ENCODE results near the gene MARCHF6. TPM values are rescaled to one million over a fixed set of nuclear protein-coding genes. Genes with fewer than 3 reads are reported as not detected.

Gene MARCHF6
- polyA plus RNA-seq, 3 donors: 24.0 to 90.1 (median 31.0) TPM

GRCh38 chr5:10354048-10354872 is 765 bp downstream of the MARCHF6 start:
- Mint-ChIP-seq H3K36me3 (peaks cover 2% of the 10 kb centered on the region in 2 donors), H3K4me3 (peak overlapping the region; percentile 100), H3K4me1 (peaks cover 35% of the 10 kb centered on the region), H3K27ac (peak overlapping the region; percentile 93 to 100 (median 98)), H3K9me3 (no peaks in the 10 kb centered on the region), H3K27me3 (ENCODE audit: low read depth in 3 of 3) (peaks cover 0 to 3% (median 0%) of the 10 kb centered on the region in 3 donors)
- Histone ChIP-seq H3K4me3 (replicated peaks in 1 of 3; ENCODE audit: low read depth in 2 of 3, low read length in 3 of 3) (peak overlapping the region; percentile 85 to 91 (median 89)), H3K9ac (ENCODE audit: insufficient read depth, low read length, poor library complexity, severe bottlenecking) (peak overlapping the region; percentile 93), H3K36me3 (replicated peaks in 1 of 2; ENCODE audit: control insufficient read depth in 1 of 2, insufficient read depth in 2 of 2, low read length in 2 of 2) (no peaks in the 10 kb centered on the region), H3K27me3 (ENCODE audit: control insufficient read depth in 2 of 2, insufficient read depth in 2 of 2, low read length in 2 of 2) (no peaks in the 10 kb centered on the region), H3K27ac (ENCODE audit: low read depth in 1 of 2, low read length in 2 of 2) (peak overlapping the region; percentile 57 to 98), H3K79me2 (ENCODE audit: insufficient read depth, low read length) (peaks cover 69% of the 10 kb centered on the region), H4K20me1 (ENCODE audit: insufficient read depth, low read length) (peaks cover 45% of the 10 kb centered on the region), H3K4me1 (ENCODE audit: control insufficient read depth in 1 of 2, insufficient read depth in 2 of 2, low read length in 2 of 2) (peaks cover 25 to 41% of the 10 kb centered on the region in 2 donors), H3K4me2 (replicated peaks; ENCODE audit: extremely low read depth, low read length, poor library complexity, severe bottlenecking) (peak overlapping the region; percentile 97), H2AFZ (ENCODE audit: insufficient read depth, low read depth, low read length, poor library complexity, severe bottlenecking) (peak overlapping the region; percentile 68), H3K9me3 (replicated peaks in 1 of 2; ENCODE audit: control insufficient read depth in 1 of 2, insufficient read depth in 1 of 2, low read length in 2 of 2) (no peaks in the 10 kb centered on the region)
- WGBS (ENCODE audit: insufficient coverage): under 1% methylated on average over 40 of the region's 54 CpGs
- intact Hi-C loops (cut with micrococcal nuclease): loop anchor here in 1 of 2 donors (5.0 to 10.0 kb wide), 3 partner anchors 88 to 281 kb away; partner anchors contain the start of genes ATPSCKMT and ROPN1L
- DNase-seq: peak in 2 of 3 donors; percentile 22 to 26
- TF ChIP-seq, protein P1, sequence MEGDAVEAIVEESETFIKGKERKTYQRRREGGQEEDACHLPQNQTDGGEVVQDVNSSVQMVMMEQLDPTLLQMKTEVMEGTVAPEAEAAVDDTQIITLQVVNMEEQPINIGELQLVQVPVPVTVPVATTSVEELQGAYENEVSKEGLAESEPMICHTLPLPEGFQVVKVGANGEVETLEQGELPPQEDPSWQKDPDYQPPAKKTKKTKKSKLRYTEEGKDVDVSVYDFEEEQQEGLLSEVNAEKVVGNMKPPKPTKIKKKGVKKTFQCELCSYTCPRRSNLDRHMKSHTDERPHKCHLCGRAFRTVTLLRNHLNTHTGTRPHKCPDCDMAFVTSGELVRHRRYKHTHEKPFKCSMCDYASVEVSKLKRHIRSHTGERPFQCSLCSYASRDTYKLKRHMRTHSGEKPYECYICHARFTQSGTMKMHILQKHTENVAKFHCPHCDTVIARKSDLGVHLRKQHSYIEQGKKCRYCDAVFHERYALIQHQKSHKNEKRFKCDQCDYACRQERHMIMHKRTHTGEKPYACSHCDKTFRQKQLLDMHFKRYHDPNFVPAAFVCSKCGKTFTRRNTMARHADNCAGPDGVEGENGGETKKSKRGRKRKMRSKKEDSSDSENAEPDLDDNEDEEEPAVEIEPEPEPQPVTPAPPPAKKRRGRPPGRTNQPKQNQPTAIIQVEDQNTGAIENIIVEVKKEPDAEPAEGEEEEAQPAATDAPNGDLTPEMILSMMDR (IDR thresholded peaks at IDR 0.05): no peak

DNA sequence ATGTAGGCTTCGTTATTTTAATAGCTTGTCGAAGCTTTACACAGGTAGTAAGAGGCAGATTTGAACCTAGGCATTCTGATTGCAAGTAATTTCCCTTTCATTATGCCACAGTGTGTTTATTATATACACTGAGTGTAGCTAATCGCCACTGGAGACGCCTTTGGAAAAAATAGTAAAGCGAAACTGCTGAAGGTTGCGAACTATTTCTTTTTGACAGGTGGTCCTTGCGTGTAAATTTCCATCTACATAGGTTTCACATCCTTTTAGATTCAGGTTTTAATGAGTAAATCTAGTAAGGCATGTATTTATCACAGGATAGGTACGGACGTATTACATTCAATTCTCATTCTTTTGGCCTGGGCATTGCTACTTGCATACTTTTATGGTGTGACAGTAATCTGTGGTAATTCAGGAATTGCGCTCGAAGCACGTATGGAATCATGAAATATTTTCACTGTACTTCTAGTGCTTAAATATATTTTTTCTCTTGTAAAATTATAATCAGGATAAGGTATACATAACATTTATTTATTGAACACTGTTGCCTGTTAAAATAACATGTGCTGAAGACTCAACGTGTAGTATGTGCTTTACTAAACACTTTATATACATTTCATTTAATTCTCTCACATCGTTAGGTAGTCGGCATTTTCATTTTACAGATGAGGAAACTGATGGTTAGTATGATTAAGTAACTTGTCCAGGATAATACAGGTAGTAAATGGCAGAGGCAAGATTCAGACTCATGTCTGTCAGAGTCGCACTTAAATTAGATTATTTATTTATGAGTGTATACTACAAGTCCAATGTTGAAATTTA is 1.8 kb downstream of the MARCHF6 start:
- H3K9me3 ChIP-seq (replicated peaks in 1 of 2; ENCODE audit: control insufficient read depth in 1 of 2, insufficient read depth in 1 of 2, low read length in 2 of 2): no peaks in the 10 kb centered on the region
- whole genome bisulfite sequencing (ENCODE audit: insufficient coverage): no CpG with 5 or more reads among the region's 16 CpGs
- H3K27ac ChIP-seq (ENCODE audit: low read depth in 1 of 2, low read length in 2 of 2): peak overlapping the region in 1 of 2 donors; percentile 98
- H3K36me3 ChIP-seq (replicated peaks in 1 of 2; ENCODE audit: control insufficient read depth in 1 of 2, insufficient read depth in 2 of 2, low read length in 2 of 2): no peaks in the 10 kb centered on the region
- Mint-ChIP-seq H3K27me3 (ENCODE audit: low read depth in 3 of 3) (peaks cover 0 to 3% (median 0%) of the 10 kb centered on the region in 3 donors), H3K4me1 (peaks cover 42% of the 10 kb centered on the region), H3K4me3 (peak overlapping the region; percentile 100), H3K27ac (peak overlapping the region in 5 of 7 donors; percentile 6 to 100 (median 83)), H3K36me3 (peaks cover 2% of the 10 kb centered on the region in 2 donors), H3K9me3 (no peaks in the 10 kb centered on the region)
- intact Hi-C loops (cut with micrococcal nuclease): loop anchor here in 1 of 2 donors (10.0 kb wide), 1 partner anchor 280 kb away; no protein-coding TSS in a partner anchor
- no peaks in the 10 kb centered on the region for H3K27me3 ChIP-seq (ENCODE audit: control insufficient read depth in 2 of 2, insufficient read depth in 2 of 2, low read length in 2 of 2)
- peaks cover 56% of the 10 kb centered on the region for H4K20me1 ChIP-seq (ENCODE audit: insufficient read depth, low read length)
- TF ChIP-seq, protein P1 (IDR thresholded peaks at IDR 0.05): no peak
- H3K4me2 ChIP-seq (replicated peaks; ENCODE audit: extremely low read depth, low read length, poor library complexity, severe bottlenecking): peak overlapping the region; percentile 97
- peaks cover 80% of the 10 kb centered on the region for H3K79me2 ChIP-seq (ENCODE audit: insufficient read depth, low read length)
- peak overlapping the region; percentile 93 for H3K9ac ChIP-seq (ENCODE audit: insufficient read depth, low read length, poor library complexity, severe bottlenecking)
- peak in 1 of 3 donors; percentile 18 for DNase-seq
- no peak overlapping the region for H2AFZ ChIP-seq (ENCODE audit: insufficient read depth, low read depth, low read length, poor library complexity, severe bottlenecking)
- peak overlapping the region; percentile 85 to 91 (median 89) for H3K4me3 ChIP-seq (replicated peaks in 1 of 3; ENCODE audit: low read depth in 2 of 3, low read length in 3 of 3)
- peaks cover 29 to 49% of the 10 kb centered on the region in 2 donors for H3K4me1 ChIP-seq (ENCODE audit: control insufficient read depth in 1 of 2, insufficient read depth in 2 of 2, low read length in 2 of 2)

Measured in CD14-positive monocyte (primary cell).